ENCODE results near the gene NELFCD. TPM values are rescaled to one million over a fixed set of nuclear protein-coding genes. Genes with fewer than 3 reads are reported as not detected.

The NELFCD gene
- total and polyA plus RNA-seq, 9 of the 15 experiments (the other 6 are each of a cell fraction or from before 2014, with no cell fraction given): 11.7 to 163 (median 96.5) TPM

DNA sequence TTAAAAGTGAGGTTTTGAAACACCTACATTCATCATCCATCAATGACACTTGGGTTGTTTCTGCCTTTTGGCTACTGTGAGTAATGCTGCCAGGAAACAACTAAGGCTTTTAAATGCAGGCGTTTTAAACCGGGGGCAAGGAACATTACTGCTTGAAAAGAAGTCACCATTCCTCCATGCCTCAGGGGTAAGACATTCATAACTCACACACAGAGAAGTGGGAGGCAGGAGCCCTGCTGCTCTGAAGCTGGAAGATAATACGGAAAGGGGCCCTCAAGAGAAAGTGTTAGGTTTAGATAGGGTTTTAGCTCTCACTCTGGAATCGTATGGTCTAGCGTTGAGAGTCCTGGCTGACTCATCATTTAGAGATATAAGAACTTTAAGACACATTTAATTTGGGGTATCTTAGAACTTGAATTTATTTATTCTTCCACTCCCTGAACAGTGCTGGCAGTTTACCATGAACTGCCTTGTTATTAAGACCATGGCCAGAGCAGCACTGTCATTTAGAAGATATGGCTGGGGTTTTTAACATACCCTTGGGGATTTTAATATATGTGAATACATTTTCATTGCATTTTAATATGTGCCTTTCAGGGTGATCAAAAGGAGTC is 40.0 kb downstream of the NELFCD start (continued):
- TF ChIP-seq ZNF586 (CRISPR knock-in tag; conservative IDR thresholded peaks at IDR 0.05): no peak
- TF ChIP-seq, protein P1, sequence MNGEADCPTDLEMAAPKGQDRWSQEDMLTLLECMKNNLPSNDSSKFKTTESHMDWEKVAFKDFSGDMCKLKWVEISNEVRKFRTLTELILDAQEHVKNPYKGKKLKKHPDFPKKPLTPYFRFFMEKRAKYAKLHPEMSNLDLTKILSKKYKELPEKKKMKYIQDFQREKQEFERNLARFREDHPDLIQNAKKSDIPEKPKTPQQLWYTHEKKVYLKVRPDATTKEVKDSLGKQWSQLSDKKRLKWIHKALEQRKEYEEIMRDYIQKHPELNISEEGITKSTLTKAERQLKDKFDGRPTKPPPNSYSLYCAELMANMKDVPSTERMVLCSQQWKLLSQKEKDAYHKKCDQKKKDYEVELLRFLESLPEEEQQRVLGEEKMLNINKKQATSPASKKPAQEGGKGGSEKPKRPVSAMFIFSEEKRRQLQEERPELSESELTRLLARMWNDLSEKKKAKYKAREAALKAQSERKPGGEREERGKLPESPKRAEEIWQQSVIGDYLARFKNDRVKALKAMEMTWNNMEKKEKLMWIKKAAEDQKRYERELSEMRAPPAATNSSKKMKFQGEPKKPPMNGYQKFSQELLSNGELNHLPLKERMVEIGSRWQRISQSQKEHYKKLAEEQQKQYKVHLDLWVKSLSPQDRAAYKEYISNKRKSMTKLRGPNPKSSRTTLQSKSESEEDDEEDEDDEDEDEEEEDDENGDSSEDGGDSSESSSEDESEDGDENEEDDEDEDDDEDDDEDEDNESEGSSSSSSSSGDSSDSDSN (IDR thresholded peaks at IDR 0.05; ENCODE audit: borderline replicate concordance in 1 of 2, low read depth in 2 of 2, low read length in 2 of 2): peak in 1 of 2 experiments; percentile 82; a peak in 1 of 4 replicates
- no peak for TF ChIP-seq SRSF9 (IDR thresholded peaks at IDR 0.05; ENCODE audit: borderline replicate concordance, low read depth, low read length)
- TF ChIP-seq CBX8 (IDR thresholded peaks at IDR 0.05; ENCODE audit: borderline replicate concordance, extremely low read depth, low read depth, low read length, poor library complexity, severe bottlenecking): no peak
- TF ChIP-seq DPF2 (IDR thresholded peaks at IDR 0.05): peak; percentile 100
- peak; percentile 67; the same call in 1 of the 2 replicates for TF ChIP-seq MEF2A (IDR thresholded peaks at IDR 0.05; ENCODE audit: control insufficient read depth, low read depth, low read length)
- TF ChIP-seq EWSR1 (IDR thresholded peaks at IDR 0.05; ENCODE audit: borderline replicate concordance, low read depth, partially characterized antibody): no peak
- TF ChIP-seq, protein P2, sequence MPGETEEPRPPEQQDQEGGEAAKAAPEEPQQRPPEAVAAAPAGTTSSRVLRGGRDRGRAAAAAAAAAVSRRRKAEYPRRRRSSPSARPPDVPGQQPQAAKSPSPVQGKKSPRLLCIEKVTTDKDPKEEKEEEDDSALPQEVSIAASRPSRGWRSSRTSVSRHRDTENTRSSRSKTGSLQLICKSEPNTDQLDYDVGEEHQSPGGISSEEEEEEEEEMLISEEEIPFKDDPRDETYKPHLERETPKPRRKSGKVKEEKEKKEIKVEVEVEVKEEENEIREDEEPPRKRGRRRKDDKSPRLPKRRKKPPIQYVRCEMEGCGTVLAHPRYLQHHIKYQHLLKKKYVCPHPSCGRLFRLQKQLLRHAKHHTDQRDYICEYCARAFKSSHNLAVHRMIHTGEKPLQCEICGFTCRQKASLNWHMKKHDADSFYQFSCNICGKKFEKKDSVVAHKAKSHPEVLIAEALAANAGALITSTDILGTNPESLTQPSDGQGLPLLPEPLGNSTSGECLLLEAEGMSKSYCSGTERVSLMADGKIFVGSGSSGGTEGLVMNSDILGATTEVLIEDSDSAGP (CRISPR knock-in tag; IDR thresholded peaks at IDR 0.05): no peak
- no peak for TF ChIP-seq HNRNPLL (IDR thresholded peaks at IDR 0.05; ENCODE audit: low read depth, low read length, poor library complexity, severe bottlenecking)
- TF ChIP-seq ZBTB5 (IDR thresholded peaks at IDR 0.05): no peak
- TF ChIP-seq STAT5A (IDR thresholded peaks at IDR 0.05; ENCODE audit: borderline replicate concordance, low read length): peak; percentile 96
- peak; percentile 97 for TF ChIP-seq PML (IDR thresholded peaks at IDR 0.05; ENCODE audit: low read length)
- peak; percentile 50; the same call in 1 of the 2 replicates for TF ChIP-seq JUN (IDR thresholded peaks at IDR 0.05; ENCODE audit: borderline replicate concordance, low read depth, low read length)
- TF ChIP-seq JUN (CRISPR knock-in tag; IDR thresholded peaks at IDR 0.05; ENCODE audit: borderline replicate concordance): peak; percentile 51; the same call in 1 of the 2 replicates
- TF ChIP-seq, protein P3, sequence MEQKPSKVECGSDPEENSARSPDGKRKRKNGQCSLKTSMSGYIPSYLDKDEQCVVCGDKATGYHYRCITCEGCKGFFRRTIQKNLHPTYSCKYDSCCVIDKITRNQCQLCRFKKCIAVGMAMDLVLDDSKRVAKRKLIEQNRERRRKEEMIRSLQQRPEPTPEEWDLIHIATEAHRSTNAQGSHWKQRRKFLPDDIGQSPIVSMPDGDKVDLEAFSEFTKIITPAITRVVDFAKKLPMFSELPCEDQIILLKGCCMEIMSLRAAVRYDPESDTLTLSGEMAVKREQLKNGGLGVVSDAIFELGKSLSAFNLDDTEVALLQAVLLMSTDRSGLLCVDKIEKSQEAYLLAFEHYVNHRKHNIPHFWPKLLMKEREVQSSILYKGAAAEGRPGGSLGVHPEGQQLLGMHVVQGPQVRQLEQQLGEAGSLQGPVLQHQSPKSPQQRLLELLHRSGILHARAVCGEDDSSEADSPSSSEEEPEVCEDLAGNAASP (IDR thresholded peaks at IDR 0.05): no peak
